Measurements from ENCODE around the gene LRRC49.
"Not testable (repeated sequence)": the region's sequence is repeated elsewhere in the genome, so short reads cannot be mapped to it uniquely, and the experiment has no call there.

DNA sequence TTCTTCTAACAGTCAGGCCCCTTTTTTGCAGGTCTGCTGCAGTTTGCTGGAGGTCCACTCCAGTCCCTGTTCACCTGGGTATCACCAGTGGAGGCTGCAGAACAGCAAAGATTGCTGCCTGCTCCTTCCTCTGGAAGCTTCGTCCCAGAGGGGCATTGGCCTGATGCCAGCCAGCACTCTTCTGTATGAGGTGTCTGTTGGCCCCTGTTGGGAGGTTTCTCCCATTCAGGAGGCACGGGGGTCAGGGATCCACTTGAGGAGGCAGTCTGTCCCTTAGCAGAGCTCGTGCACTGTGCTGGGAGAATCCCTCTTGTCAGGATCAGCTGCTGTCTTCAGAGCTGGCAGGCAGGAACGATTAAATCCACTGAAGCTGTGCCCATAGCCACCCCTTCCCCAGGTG is 138.6 kb downstream of the LRRC49 start:
- TF ChIP-seq, protein P1, sequence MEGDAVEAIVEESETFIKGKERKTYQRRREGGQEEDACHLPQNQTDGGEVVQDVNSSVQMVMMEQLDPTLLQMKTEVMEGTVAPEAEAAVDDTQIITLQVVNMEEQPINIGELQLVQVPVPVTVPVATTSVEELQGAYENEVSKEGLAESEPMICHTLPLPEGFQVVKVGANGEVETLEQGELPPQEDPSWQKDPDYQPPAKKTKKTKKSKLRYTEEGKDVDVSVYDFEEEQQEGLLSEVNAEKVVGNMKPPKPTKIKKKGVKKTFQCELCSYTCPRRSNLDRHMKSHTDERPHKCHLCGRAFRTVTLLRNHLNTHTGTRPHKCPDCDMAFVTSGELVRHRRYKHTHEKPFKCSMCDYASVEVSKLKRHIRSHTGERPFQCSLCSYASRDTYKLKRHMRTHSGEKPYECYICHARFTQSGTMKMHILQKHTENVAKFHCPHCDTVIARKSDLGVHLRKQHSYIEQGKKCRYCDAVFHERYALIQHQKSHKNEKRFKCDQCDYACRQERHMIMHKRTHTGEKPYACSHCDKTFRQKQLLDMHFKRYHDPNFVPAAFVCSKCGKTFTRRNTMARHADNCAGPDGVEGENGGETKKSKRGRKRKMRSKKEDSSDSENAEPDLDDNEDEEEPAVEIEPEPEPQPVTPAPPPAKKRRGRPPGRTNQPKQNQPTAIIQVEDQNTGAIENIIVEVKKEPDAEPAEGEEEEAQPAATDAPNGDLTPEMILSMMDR (IDR thresholded peaks at IDR 0.05): not testable (repeated sequence)
- TF ChIP-seq POLR2A (IDR thresholded peaks at IDR 0.05): not testable (repeated sequence)

Measured in Peyer's patch (tissue), 4 donors.